PC-3 (cell line): Measurements from ENCODE around the gene MRPL50.

ENCODE experiments used
- EZH2 ChIP-seq: fragments of 300-600 bp; sonication (generic); IDR thresholded peaks from one replicate; pipeline ENCODE4 v1.6.1; 2017; ENCODE audit warnings: antibody characterized with exemption, mild to moderate bottlenecking, low read length; ENCODE audit not compliant: unreplicated experiment
- TF ChIP-seq, protein P1 (sequence below): fragments of 300-600 bp; sonication (generic); conservative IDR thresholded peaks from 2 replicates; pipeline ENCODE4 v1.5.1; 2017; ENCODE audit warnings: antibody characterized with exemption, low read depth, mild to moderate bottlenecking, low read length

DNA sequence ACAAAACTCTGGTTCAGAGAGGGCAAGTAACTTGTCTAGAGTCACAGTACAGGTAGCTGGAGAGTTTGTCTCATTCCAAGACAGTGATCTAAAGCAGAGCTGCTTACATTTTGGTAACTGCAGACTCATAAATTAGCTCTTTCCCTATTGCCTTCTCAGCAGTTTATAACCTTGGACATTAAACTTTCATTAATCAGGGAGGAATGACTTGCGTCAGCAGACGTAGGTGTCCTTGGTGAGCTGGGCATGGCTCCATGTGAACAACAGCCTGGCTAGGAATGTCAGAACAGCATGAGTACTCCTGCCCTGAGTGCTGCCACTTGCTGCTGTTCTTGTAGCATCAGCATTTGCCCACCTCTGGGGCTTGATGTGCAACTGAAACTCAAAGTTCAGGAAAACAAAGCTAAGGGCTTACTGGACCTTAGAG lies 39.4 kb upstream of the MRPL50 start:
- TF ChIP-seq, protein P1, sequence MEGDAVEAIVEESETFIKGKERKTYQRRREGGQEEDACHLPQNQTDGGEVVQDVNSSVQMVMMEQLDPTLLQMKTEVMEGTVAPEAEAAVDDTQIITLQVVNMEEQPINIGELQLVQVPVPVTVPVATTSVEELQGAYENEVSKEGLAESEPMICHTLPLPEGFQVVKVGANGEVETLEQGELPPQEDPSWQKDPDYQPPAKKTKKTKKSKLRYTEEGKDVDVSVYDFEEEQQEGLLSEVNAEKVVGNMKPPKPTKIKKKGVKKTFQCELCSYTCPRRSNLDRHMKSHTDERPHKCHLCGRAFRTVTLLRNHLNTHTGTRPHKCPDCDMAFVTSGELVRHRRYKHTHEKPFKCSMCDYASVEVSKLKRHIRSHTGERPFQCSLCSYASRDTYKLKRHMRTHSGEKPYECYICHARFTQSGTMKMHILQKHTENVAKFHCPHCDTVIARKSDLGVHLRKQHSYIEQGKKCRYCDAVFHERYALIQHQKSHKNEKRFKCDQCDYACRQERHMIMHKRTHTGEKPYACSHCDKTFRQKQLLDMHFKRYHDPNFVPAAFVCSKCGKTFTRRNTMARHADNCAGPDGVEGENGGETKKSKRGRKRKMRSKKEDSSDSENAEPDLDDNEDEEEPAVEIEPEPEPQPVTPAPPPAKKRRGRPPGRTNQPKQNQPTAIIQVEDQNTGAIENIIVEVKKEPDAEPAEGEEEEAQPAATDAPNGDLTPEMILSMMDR = no peak
- TF ChIP-seq EZH2 = no peak
